GM21825 (cell line): ENCODE results near the gene COQ3.

Source experiments
- ATAC-seq: cut with Tn5 transposase; IDR thresholded peaks from one replicate; pipeline ENCODE4 v1.9.1; 2021; ENCODE audit warnings: mild to moderate bottlenecking, moderate library complexity; ENCODE audit not compliant: unreplicated experiment

COQ3 gene

GRCh38 chr6:99393698-99394531, at the start of gene COQ3:
TSS of gene COQ3 (minus strand) at chr6:99394195. CDS start at chr6:99394179, 16 bp downstream.
- peak; percentile 72 for ATAC-seq

- ATAC-seq, result peak; percentile 78
These were observed 40.9 kb upstream of the COQ3 start for GRCh38 chr6:99434702-99435530.

GRCh38 chr6:99432877-99433276, 38.9 kb upstream of the COQ3 start:
- ATAC-seq, result no peak

- no peak for ATAC-seq
These were observed 37.9 kb upstream of the COQ3 start for GRCh38 chr6:99431901-99432300.

GRCh38 chr6:99427988-99428387, 34.0 kb upstream of the COQ3 start:
- no peak for ATAC-seq

GRCh38 chr6:99426451-99426757, 32.4 kb upstream of the COQ3 start:
- no peak for ATAC-seq

- peak; percentile 41 for ATAC-seq
These were observed 31.9 kb upstream of the COQ3 start for GRCh38 chr6:99425647-99426450.

GRCh38 chr6:99424761-99425646, 31.0 kb upstream of the COQ3 start, which contains the start of gene PNISR:
TSS of gene PNISR (minus strand) at chr6:99425308. CDS start at chr6:99414659, 10,649 bp downstream.
- ATAC-seq, result peak; percentile 87

GRCh38 chr6:99424022-99424421, 30.0 kb upstream of the COQ3 start:
- no peak for ATAC-seq

GRCh38 chr6:99422912-99423311, 28.9 kb upstream of the COQ3 start:
- ATAC-seq, result no peak

GRCh38 chr6:99416892-99417767, 23.1 kb upstream of the COQ3 start:
- ATAC-seq, result peak; percentile 85

GRCh38 chr6:99416226-99416625, 22.2 kb upstream of the COQ3 start:
- no peak for ATAC-seq

GRCh38 chr6:99415446-99415845, 21.5 kb upstream of the COQ3 start:
- ATAC-seq, result no peak

GRCh38 chr6:99412065-99412464, 18.1 kb upstream of the COQ3 start:
- ATAC-seq, result no peak

- ATAC-seq, result no peak
These were observed 15.7 kb upstream of the COQ3 start for GRCh38 chr6:99409672-99410071.

GRCh38 chr6:99407076-99407475, 13.1 kb upstream of the COQ3 start:
- ATAC-seq, result no peak

- ATAC-seq, result no peak
These were observed 8.5 kb upstream of the COQ3 start for GRCh38 chr6:99402448-99402847.

GRCh38 chr6:99397287-99397686, 3.3 kb upstream of the COQ3 start:
- no peak for ATAC-seq

GRCh38 chr6:99393366-99393697, 663 bp downstream of the COQ3 start:
- ATAC-seq, result peak; percentile 11
